K562 (cell line): ENCODE data around the gene DARS2. TPM values are rescaled to one million over a fixed set of nuclear protein-coding genes. Genes with fewer than 3 reads are reported as not detected.
A peak's percentile ranks its signal among the peaks of the same experiment; 100 is the strongest.

Experiments
- CCNT2 ChIP-seq: IDR thresholded peaks from 2 replicates; pipeline ENCODE4 v1.6.1; 2011; ENCODE audit warnings: borderline replicate concordance, low read depth, mild to moderate bottlenecking, moderate library complexity, mixed read lengths, low read length; ENCODE audit not compliant: insufficient read length; ENCODE audit errors: extremely low read depth
- CTCF ChIP-seq, 3 experiments: IDR thresholded peaks in 2 of 3; conservative IDR thresholded peaks in 1 of 3; 2 replicates each; pipeline ENCODE4 v1.5.1; 2011 to 2012; ENCODE audit warnings: low read length in 3 of 3, mild to moderate bottlenecking in 3 of 3, control low read depth in 2 of 3, improper control_type of control experiment in 1 of 3, inconsistent platforms in 1 of 3, low read depth in 1 of 3, mixed read lengths in 1 of 3, moderate library complexity in 1 of 3; ENCODE audit not compliant: insufficient read depth in 2 of 3
- ETS2 ChIP-seq: IDR thresholded peaks from 2 replicates; pipeline ENCODE4 v1.6.1; 2016; ENCODE audit warnings: borderline replicate concordance, missing genetic modification characterization, mild to moderate bottlenecking, moderate library complexity, missing compliant biosample characterization; ENCODE audit not compliant: poor library complexity, severe bottlenecking
- KAT2B ChIP-seq: IDR thresholded peaks from one replicate; pipeline ENCODE4 v1.6.1; 2012; ENCODE audit warnings: low read depth, mild to moderate bottlenecking, control low read depth, inconsistent platforms, low read length, moderate library complexity
- PKNOX1 ChIP-seq: fragments of 450-650 bp; IDR thresholded peaks from 2 replicates; pipeline ENCODE4 v1.6.1; 2016
- PRPF4 ChIP-seq: fragments of 200-400 bp; formaldehyde crosslinking; IDR thresholded peaks from one replicate; pipeline ENCODE4 v1.6.1; 2017; ENCODE audit warnings: low read length, low read depth, mild to moderate bottlenecking; ENCODE audit not compliant: insufficient read depth, poor library complexity, severe bottlenecking
- REST ChIP-seq, 2 experiments: fragments of 450-650 bp; formaldehyde crosslinking in 1 of 2; IDR thresholded peaks; 2 replicates each; pipeline versions ENCODE4 v1.4.0 to v1.6.1; 2014 to 2020; ENCODE audit warnings: mild to moderate bottlenecking in 2 of 2, borderline replicate concordance in 1 of 2, low read depth in 1 of 2
- SETDB1 ChIP-seq: IDR thresholded peaks from one replicate; pipeline ENCODE4 v1.6.1; 2012; ENCODE audit warnings: low read length, control low read depth, inconsistent platforms
- THRA ChIP-seq: fragments of 450-650 bp; IDR thresholded peaks from 2 replicates; pipeline ENCODE4 v1.6.1; 2017; ENCODE audit warnings: mild to moderate bottlenecking, moderate library complexity
- YBX1 ChIP-seq: fragments of 450-650 bp; IDR thresholded peaks from 2 replicates; pipeline ENCODE4 v1.7.1; 2016; ENCODE audit warnings: mild to moderate bottlenecking
- YY1 ChIP-seq, 3 experiments: IDR thresholded peaks; 2 replicates each; pipeline ENCODE4 v1.6.1; 2011; ENCODE audit warnings: low read length in 2 of 3, mild to moderate bottlenecking in 2 of 3, moderate library complexity in 2 of 3, borderline replicate concordance in 1 of 3, control low read depth in 1 of 3, low read depth in 1 of 3; ENCODE audit not compliant: insufficient read depth in 3 of 3, insufficient replicate concordance in 2 of 3, control insufficient read depth in 1 of 3, insufficient read length in 1 of 3; ENCODE audit errors: extremely low read depth in 1 of 3
- ZNF311 ChIP-seq: fragments of 250-450 bp; sonication (Bioruptor Pico); IDR thresholded peaks from 2 replicates; pipeline ENCODE4 v1.4.0; 2020; ENCODE audit warnings: mild to moderate bottlenecking, moderate library complexity
- polyA plus RNA-seq, 8 experiments: library from polyadenylated mRNA; depleted of rRNA in 4 of 8; stranded (reverse) in 5 of 8; unstranded in 3 of 8; fragments of >200 nt; fragmentation: Nextera tagmentation in 2 of 8; fragmentation: Illumina TruSeq in 1 of 8; extraction: Ambion mirVana in 2 of 8; extraction: Trizol in 1 of 8; gene quantifications; 2 replicates each; pipeline versions ENCODE4 v1.2.1 to v1.2.3, GENCODE V29; 2011 to 2014; ENCODE audit warnings: inconsistent platforms in 1 of 8, missing spikeins in 1 of 8
- total RNA-seq, 7 experiments: library from RNA; depleted of rRNA in 6 of 7; stranded (reverse); fragments of >200 nt in 6 of 7; fragmentation: Illumina TruSeq in 2 of 7; extraction: Trizol in 2 of 7; gene quantifications; 2 replicates each; pipeline versions ENCODE4 v1.2.1 to v1.2.3, GENCODE V29; 2011 to 2021; ENCODE audit warnings: low replicate concordance in 1 of 7

The DARS2 gene
- total and polyA plus RNA-seq, 9 of the 15 experiments (the other 6 are each of a cell fraction or from before 2014, with no cell fraction given) = 36.4 to 96.7 (median 68.6) TPM

- TF ChIP-seq REST (IDR thresholded peaks at IDR 0.05; ENCODE audit: borderline replicate concordance) (peak; percentile 98), REST (CRISPR knock-in tag; IDR thresholded peaks at IDR 0.05; ENCODE audit: low read depth) (no peak), KAT2B (no peak), THRA (no peak), CCNT2 (peak; percentile 97), YY1 (IDR thresholded peaks at IDR 0.05; ENCODE audit: borderline replicate concordance in 1 of 3, control insufficient read depth in 1 of 3, extremely low read depth in 1 of 3, insufficient read depth in 3 of 3, insufficient read length in 1 of 3, insufficient replicate concordance in 2 of 3, low read depth in 1 of 3, low read length in 2 of 3) (peak in 1 of 3 experiments; percentile 62), CTCF (IDR thresholded peaks at IDR 0.05 in 2 of 3, conservative IDR thresholded peaks at IDR 0.05 in 1 of 3; ENCODE audit: insufficient read depth in 2 of 3, low read depth in 1 of 3, low read length in 3 of 3) (no peak), ETS2 (tag) (no peak), PRPF4 (no peak), PKNOX1 (peak; percentile 7; the same call in 1 of the 2 replicates), SETDB1 (no peak), ZNF311 (CRISPR knock-in tag) (no peak), YBX1 (no peak)
Measured at GRCh38 chr1:173868266-173869020, 44.0 kb downstream of the DARS2 start, which contains the start of gene ZBTB37 (continued).
